C4-2B (cell line): ENCODE data around the gene FKBP5.
A peak's percentile ranks its signal among the peaks of the same experiment; 100 is the strongest.

Source experiments
- H3K27ac ChIP-seq: fragments of 450-650 bp; 2 replicates; pipeline ENCODE4 v1.5.1; 2017
- ZFX ChIP-seq: fragments of 450-650 bp; IDR thresholded peaks from 2 replicates; pipeline ENCODE4 v1.6.1; 2017
- TF ChIP-seq, protein P1 (sequence below): fragments of 450-650 bp; conservative IDR thresholded peaks from 2 replicates; pipeline ENCODE4 v1.5.1; 2017; ENCODE audit warnings: mild to moderate bottlenecking

FKBP5 gene

DNA sequence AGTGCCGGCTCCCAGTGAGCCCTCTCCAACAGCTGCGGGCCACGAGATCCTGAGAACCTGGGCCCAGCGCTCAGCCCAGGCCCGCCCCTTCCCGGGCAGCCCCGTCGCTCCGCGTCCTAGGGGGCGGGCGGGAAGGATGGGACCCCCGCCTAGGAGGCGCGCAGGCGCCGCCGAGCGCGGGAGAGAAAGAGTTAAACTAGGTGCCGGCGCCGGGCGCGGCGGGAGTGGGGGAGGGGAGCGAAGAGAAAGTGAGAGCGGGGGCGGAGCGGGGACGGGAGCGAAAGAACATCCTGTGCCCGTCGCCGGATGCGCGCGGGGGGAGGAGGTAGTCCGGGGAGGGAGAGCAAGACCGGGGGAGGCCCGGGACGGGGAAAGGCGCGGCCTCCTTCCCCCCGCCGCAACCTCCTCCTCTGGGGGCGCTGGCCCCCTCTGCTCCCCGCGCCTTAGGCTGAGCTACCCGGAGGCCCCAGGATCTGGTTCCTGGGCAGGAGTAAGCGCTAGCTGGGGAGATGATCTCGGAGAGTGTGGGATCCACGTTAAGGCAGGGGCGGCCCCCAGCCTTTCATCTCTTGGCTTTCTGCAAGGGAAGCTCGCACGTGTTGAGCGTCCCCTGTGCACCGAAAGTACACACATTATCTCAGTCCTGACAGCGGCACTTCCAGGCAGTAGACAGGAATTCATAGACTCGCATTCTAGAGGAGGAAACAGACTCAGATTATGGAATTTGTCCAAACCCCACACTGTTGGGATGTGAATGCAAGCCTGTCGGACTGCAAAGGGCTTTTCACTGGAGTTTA lies 43.2 kb upstream of the FKBP5 start:
- no peak; the same call in 1 of the 2 replicates for TF ChIP-seq ZFX
- TF ChIP-seq, protein P1, sequence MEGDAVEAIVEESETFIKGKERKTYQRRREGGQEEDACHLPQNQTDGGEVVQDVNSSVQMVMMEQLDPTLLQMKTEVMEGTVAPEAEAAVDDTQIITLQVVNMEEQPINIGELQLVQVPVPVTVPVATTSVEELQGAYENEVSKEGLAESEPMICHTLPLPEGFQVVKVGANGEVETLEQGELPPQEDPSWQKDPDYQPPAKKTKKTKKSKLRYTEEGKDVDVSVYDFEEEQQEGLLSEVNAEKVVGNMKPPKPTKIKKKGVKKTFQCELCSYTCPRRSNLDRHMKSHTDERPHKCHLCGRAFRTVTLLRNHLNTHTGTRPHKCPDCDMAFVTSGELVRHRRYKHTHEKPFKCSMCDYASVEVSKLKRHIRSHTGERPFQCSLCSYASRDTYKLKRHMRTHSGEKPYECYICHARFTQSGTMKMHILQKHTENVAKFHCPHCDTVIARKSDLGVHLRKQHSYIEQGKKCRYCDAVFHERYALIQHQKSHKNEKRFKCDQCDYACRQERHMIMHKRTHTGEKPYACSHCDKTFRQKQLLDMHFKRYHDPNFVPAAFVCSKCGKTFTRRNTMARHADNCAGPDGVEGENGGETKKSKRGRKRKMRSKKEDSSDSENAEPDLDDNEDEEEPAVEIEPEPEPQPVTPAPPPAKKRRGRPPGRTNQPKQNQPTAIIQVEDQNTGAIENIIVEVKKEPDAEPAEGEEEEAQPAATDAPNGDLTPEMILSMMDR = no peak; the same call in 1 of the 2 replicates
- peak overlapping the region; percentile 98 for H3K27ac ChIP-seq

DNA sequence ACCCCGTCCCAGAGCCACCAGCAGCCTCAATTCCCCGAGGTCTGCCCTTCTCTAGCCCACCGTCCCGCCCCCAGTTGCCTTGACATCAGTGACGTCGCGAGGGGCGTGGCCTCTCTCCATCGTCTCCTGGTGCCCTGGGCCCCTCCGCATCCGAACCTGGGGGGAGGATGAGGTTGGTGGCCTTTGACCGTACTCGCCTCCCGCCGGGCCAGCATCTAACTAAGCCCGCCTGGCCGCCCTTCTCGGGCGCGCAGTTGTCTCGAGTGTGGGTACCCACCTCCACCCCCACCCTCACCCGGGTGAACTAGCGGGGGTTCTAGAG lies 42.7 kb upstream of the FKBP5 start:
- H3K27ac ChIP-seq = peak overlapping the region; percentile 98
- TF ChIP-seq, protein P1 = no peak
- TF ChIP-seq ZFX = no peak

DNA sequence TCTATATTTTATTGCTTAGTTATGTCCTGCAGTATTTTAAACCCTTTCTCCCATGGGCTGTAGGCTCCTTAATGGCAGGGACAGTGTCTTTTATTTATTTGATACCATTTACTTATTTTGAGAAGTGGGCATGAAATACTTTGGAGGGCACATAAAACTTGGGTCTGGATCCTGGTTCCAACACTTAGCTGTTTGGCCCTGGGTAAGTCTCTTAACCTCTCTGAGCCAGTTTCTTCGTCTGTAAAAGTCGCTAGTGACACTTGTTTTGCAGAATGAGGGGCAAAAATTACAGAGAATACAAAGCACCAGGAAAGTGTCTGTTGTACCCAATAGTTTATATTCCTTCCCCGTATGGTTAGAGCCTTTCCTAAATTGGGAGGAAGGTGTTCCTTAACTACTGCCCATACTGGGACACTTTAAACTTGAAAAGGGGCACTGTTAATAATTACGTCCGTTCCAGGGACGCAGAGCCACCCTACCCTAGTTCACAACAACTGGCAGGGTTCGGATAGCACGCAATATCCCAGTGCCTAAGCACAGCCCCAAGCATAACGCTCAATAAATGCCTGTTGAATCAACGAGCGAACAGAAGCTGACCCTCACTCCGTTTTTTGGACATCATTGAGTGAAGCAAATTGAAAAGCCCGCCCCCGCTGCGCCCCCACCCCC lies 42.2 kb upstream of the FKBP5 start:
- TF ChIP-seq, protein P1 = no peak
- TF ChIP-seq ZFX = no peak
- H3K27ac ChIP-seq = peak overlapping the region; percentile 98

DNA sequence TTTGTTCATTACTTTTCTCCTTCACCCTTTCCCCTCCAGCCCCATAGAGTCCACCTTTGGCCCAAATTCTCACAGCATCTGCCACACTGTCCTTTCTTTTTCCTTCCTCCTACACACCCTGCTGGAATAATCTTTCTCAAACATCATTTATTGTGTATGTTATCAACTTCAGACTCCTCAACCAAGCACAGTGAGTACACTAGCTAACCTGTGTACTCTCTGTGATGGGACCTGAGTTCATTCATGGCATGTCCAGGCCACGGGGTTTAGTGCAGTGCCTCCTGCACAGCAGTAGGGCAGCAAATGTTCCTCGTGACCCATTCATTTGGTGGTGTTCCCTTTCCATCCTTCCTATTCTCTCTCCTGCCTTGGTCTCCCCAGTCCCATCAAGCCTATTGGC lies 41.0 kb upstream of the FKBP5 start:
- H3K27ac ChIP-seq = peak overlapping the region; percentile 98
- TF ChIP-seq, protein P1 = no peak
- no peak for TF ChIP-seq ZFX

DNA sequence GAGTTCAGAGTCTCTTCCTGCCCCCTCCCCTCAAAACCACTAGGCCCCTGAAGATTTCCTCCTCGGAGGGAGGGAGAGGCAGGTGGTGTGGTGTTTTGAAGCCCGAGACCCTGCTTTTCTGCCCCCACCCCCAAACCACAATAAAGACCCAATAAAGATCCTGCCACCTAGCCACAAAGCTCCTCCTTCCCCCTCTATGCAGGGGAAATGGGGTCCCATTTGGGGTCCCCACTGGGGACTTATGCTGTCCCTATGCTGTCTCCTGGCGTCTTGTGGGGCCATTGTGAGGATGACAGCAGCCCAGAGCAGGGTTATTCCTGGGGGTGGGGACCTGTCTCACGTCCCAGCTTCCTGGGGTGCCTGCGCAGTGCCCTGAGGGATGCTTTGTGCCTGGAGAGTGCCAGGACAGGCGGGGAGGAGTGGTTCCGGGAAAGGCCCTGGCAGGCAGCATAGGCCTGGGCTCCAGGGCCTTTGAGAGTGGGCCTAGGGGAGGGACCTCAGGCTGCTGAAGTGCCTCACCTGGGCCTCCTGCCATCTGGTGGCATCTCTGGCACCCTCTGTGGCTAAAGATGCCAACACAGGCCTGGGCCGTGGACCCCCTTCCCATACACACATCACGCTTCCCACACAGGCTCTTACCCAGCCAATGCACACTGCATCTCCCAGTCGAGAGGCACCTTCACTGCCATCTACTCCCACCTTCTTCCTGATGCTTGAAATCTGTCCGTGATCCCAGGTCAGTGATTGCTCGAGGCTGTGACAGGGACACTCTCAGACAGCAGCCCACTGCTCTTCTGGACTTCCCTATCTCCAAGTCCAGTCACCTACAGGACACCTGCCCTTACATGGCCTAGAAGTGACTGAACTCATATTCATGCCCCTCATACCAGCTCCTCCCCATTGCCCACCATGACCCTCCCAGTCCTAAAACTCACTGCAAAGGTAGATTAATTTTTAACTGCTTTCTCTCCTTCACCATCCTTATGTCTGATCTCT lies 40.3 kb upstream of the FKBP5 start:
- TF ChIP-seq, protein P1 = no peak
- peak; percentile 79 for TF ChIP-seq ZFX
- peak overlapping the region; percentile 98 for H3K27ac ChIP-seq

DNA sequence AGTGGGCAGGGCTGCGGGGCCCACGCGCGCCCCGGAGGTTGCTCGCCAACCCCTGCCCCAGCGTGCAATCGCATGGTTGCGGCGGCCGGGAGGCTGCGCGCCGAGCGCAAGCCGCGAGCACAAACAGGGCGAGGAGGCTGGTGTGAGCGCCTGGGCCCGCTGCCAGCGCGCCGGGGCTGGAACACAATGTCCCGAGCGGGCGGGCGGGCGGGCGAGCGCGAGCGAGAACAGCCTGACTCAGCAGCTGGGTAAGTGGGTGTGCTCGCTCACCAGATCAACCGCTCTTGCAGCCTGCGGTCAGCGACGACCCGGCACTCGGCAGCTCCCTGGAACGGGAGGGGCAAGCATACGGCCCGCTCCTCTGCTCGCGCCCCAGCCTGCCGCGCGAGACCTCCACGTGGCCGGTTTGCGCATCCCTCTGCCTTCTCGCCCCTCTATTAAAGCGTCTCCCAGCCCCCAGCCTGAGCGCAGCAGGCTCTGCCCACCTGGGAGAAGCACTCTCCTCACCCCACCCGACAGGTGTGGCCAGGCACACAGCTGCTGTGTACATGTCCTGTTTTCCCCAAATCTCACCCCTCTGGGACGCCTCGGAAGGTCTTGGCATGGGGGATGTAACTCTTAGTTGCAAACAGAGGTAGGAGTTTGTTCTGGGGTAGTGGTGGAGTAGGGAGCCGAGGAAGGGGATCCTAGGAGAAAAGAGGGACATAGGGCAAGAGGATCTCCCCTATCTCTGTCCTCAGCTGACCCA lies 39.4 kb upstream of the FKBP5 start:
- peak overlapping the region; percentile 98 for H3K27ac ChIP-seq
- no peak for TF ChIP-seq ZFX
- TF ChIP-seq, protein P1 = no peak
